Stimulated activated CD8-positive, alpha-beta memory T cell treated with anti-CD3 and anti-CD28 coated beads, Interleukin-2, amount 100 ng/mL, for 1 hour (primary cell): ENCODE results near the gene H6PD.
A peak's percentile ranks its signal among the peaks of the same experiment; 100 is the strongest.

Experiments used
- DNase-seq, 2 donors: peaks; one replicate each; pipeline ENCODE4 v3.0.0-alpha.2; 2020; ENCODE audit warnings: low read depth in 2 of 2

The H6PD gene

GRCh38 chr1:9278116-9278515 is 43.5 kb downstream of the H6PD start:
- no peak for DNase-seq

GRCh38 chr1:9278585-9279153 is 44.1 kb downstream of the H6PD start:
- no peak for DNase-seq

GRCh38 chr1:9279172-9279840 is 44.7 kb downstream of the H6PD start:
- DNase-seq, result no peak

- no peak for DNase-seq
Measured at GRCh38 chr1:9280015-9280860, 45.7 kb downstream of the H6PD start.

- no peak for DNase-seq
Measured at GRCh38 chr1:9281071-9281827, 46.7 kb downstream of the H6PD start.

- DNase-seq, result no peak
Measured at GRCh38 chr1:9281908-9282695, 47.5 kb downstream of the H6PD start.

- no peak for DNase-seq
Measured at GRCh38 chr1:9282696-9282955, 48.1 kb downstream of the H6PD start.

- DNase-seq, result no peak
Measured at GRCh38 chr1:9284061-9284460, 49.5 kb downstream of the H6PD start.

- no peak for DNase-seq
Measured at GRCh38 chr1:9286556-9286955, 52.0 kb downstream of the H6PD start.

GRCh38 chr1:9289090-9289534 is 54.5 kb downstream of the H6PD start:
- DNase-seq, result peak; percentile 73 to 74

- DNase-seq, result no peak
Measured at GRCh38 chr1:9289711-9290485, 55.3 kb downstream of the H6PD start.

GRCh38 chr1:9291914-9292360 is 57.4 kb downstream of the H6PD start:
- no peak for DNase-seq

- DNase-seq, result peak; percentile 16 to 48
Measured at GRCh38 chr1:9292361-9293240, 58.0 kb downstream of the H6PD start, which contains the start of gene SPSB1. TSS of gene SPSB1 (plus strand) at chr1:9292894. CDS start at chr1:9355892, 62,998 bp downstream.

- no peak for DNase-seq
Measured at GRCh38 chr1:9293241-9293532, 58.6 kb downstream of the H6PD start.

- DNase-seq, result peak in 1 of 2 donors; percentile 9
Measured at GRCh38 chr1:9293533-9294404, 59.2 kb downstream of the H6PD start.

- DNase-seq, result no peak
Measured at GRCh38 chr1:9294405-9294773, 59.8 kb downstream of the H6PD start.

- no peak for DNase-seq
Measured at GRCh38 chr1:9294910-9295636, 60.5 kb downstream of the H6PD start.

GRCh38 chr1:9295884-9296283 is 61.3 kb downstream of the H6PD start:
- no peak for DNase-seq
